GM18867 (cell line): ENCODE results near the gene GAL.

ENCODE experiments used
- ATAC-seq: cut with Tn5 transposase; IDR thresholded peaks from one replicate; pipeline ENCODE4 v1.9.1; 2021; ENCODE audit warnings: mild to moderate bottlenecking, moderate library complexity; ENCODE audit not compliant: unreplicated experiment

The GAL gene

GRCh38 chr11:68658661-68659060 lies 25.7 kb upstream of the GAL start:
- no peak for ATAC-seq

GRCh38 chr11:68659158-68659921 lies 25.0 kb upstream of the GAL start:
- no peak for ATAC-seq

GRCh38 chr11:68660066-68660810 lies 24.1 kb upstream of the GAL start:
- no peak for ATAC-seq

- ATAC-seq: no peak
These were observed 23.3 kb upstream of the GAL start for GRCh38 chr11:68661014-68661413.

GRCh38 chr11:68661697-68662603 lies 22.4 kb upstream of the GAL start:
- no peak for ATAC-seq

- ATAC-seq: no peak
These were observed 20.8 kb upstream of the GAL start for GRCh38 chr11:68663482-68664010.

GRCh38 chr11:68664141-68664540 lies 20.2 kb upstream of the GAL start:
- no peak for ATAC-seq

GRCh38 chr11:68664906-68665305 lies 19.4 kb upstream of the GAL start:
- ATAC-seq: no peak

GRCh38 chr11:68665436-68665835 lies 18.9 kb upstream of the GAL start:
- ATAC-seq: no peak

- ATAC-seq: no peak
These were observed 17.5 kb upstream of the GAL start for GRCh38 chr11:68666849-68667248.

- no peak for ATAC-seq
These were observed 16.5 kb upstream of the GAL start for GRCh38 chr11:68667511-68668500.

- no peak for ATAC-seq
These were observed 14.8 kb upstream of the GAL start for GRCh38 chr11:68669301-68670090.

GRCh38 chr11:68670208-68670992 lies 13.9 kb upstream of the GAL start:
- no peak for ATAC-seq

- no peak for ATAC-seq
These were observed 10.9 kb upstream of the GAL start for GRCh38 chr11:68673306-68673945.

GRCh38 chr11:68673991-68674390 lies 10.4 kb upstream of the GAL start:
- ATAC-seq: no peak

GRCh38 chr11:68674461-68674860 lies 9.9 kb upstream of the GAL start:
- ATAC-seq: no peak

GRCh38 chr11:68677432-68677831 lies 6.9 kb upstream of the GAL start:
- no peak for ATAC-seq

- no peak for ATAC-seq
These were observed 6.3 kb upstream of the GAL start for GRCh38 chr11:68678031-68678441.
